Keratinocyte (primary cell): Measurements from ENCODE around the gene DPF3. TPM values are rescaled to one million over a fixed set of nuclear protein-coding genes. Genes with fewer than 3 reads are reported as not detected.

Experiments
- DNase-seq: peaks from one replicate; pipeline ENCODE4 v3.0.0-alpha.2; 2011; ENCODE audit warnings: low read depth, missing footprints, low spot score
- FAIRE-seq: peaks from 2 replicates; lab custom pipeline; 2011; peaks lifted over from hg19 to GRCh38; lab: Jason Lieb, UNC
- H2AFZ ChIP-seq: 2 replicates; pipeline ENCODE4 v1.6.0; 2012; ENCODE audit warnings: low read length, control low read depth, inconsistent platforms; ENCODE audit not compliant: control insufficient read depth
- H3K27ac ChIP-seq: 2 replicates; pipeline ENCODE4 v1.5.1; 2011; ENCODE audit warnings: low read length; ENCODE audit not compliant: control insufficient read depth, insufficient read depth
- H3K27me3 ChIP-seq: 3 replicates; pipeline ENCODE4 v1.6.0; 2011; ENCODE audit warnings: low read length; ENCODE audit not compliant: control insufficient read depth, insufficient read depth; ENCODE audit errors: extremely low read depth
- H3K36me3 ChIP-seq, 2 experiments: 2 replicates in 1 of 2; 3 replicates in 1 of 2; pipeline ENCODE4 v1.5.1; 2011; ENCODE audit warnings: low read length in 2 of 2, mild to moderate bottlenecking in 1 of 2; ENCODE audit not compliant: control insufficient read depth in 2 of 2, insufficient read depth in 2 of 2; ENCODE audit errors: extremely low read depth in 1 of 2
- H3K4me1 ChIP-seq: 3 replicates; pipeline ENCODE4 v1.5.1; 2011; ENCODE audit warnings: low read length; ENCODE audit not compliant: control insufficient read depth, insufficient read depth; ENCODE audit errors: extremely low read depth
- H3K4me2 ChIP-seq: 3 replicates; pipeline ENCODE4 v1.6.0; 2011; ENCODE audit warnings: low read depth, low read length; ENCODE audit not compliant: control insufficient read depth, insufficient read depth; ENCODE audit errors: extremely low read depth
- H3K4me3 ChIP-seq, 3 experiments: fragments of 200-600 bp in 1 of 3; sonication (generic) in 1 of 3; 2 replicates in 2 of 3; 3 replicates in 1 of 3; pipeline ENCODE4 v1.5.1; 2011 to 2016; ENCODE audit warnings: low read length in 3 of 3, mild to moderate bottlenecking in 3 of 3, control low read depth in 2 of 3, inconsistent platforms in 1 of 3, low read depth in 1 of 3, mixed read lengths in 1 of 3, mixed run types in 1 of 3, moderate library complexity in 1 of 3; ENCODE audit not compliant: control insufficient read depth in 2 of 3, insufficient read depth in 2 of 3; ENCODE audit errors: extremely low read depth in 1 of 3
- H3K79me2 ChIP-seq: 2 replicates; pipeline ENCODE4 v1.6.0; 2012; ENCODE audit warnings: low read length; ENCODE audit not compliant: control insufficient read depth, insufficient read depth
- H3K9ac ChIP-seq: 3 replicates; pipeline ENCODE4 v1.6.0; 2011; ENCODE audit warnings: low read length; ENCODE audit not compliant: control insufficient read depth, insufficient read depth; ENCODE audit errors: extremely low read depth
- H3K9me1 ChIP-seq: 3 replicates; pipeline ENCODE4 v1.6.0; 2011; ENCODE audit warnings: low read length; ENCODE audit not compliant: control insufficient read depth, insufficient read depth; ENCODE audit errors: extremely low read depth
- H3K9me3 ChIP-seq: 2 replicates; pipeline ENCODE4 v1.5.1; 2012; ENCODE audit warnings: low read depth, low read length; ENCODE audit not compliant: control insufficient read depth
- H4K20me1 ChIP-seq: 3 replicates; pipeline ENCODE4 v1.6.0; 2011; ENCODE audit warnings: low read length; ENCODE audit not compliant: control insufficient read depth, insufficient read depth; ENCODE audit errors: extremely low read depth
- CTCF ChIP-seq, 3 experiments: IDR thresholded peaks in 1 of 3; conservative IDR thresholded peaks in 1 of 3; optimal IDR thresholded peaks in 1 of 3; 2 replicates in 2 of 3; 3 replicates in 1 of 3; pipeline versions ENCODE3 to v1.5.1; 2011; ENCODE audit warnings: low read length in 3 of 3, mild to moderate bottlenecking in 3 of 3, moderate library complexity in 2 of 3, control low read depth in 1 of 3, inconsistent platforms in 1 of 3; ENCODE audit not compliant: insufficient read depth in 2 of 3; ENCODE audit errors: extremely low read depth in 1 of 3
- EZH2 ChIP-seq: IDR thresholded peaks from one replicate; pipeline ENCODE4 v1.6.1; 2012; ENCODE audit warnings: inconsistent platforms, mild to moderate bottlenecking, low read length, moderate library complexity
- dilution Hi-C: fragments of 300-500 bp; cut with MboI; formaldehyde crosslinking; loops from one replicate; pipeline ENCODE4 v1.7.0; 2020; ENCODE audit warnings: low sequenced_read_pairs; ENCODE audit not compliant: extremely low pct_ligation_motif_present
- polyA plus RNA-seq, 5 experiments: library from polyadenylated mRNA; depleted of rRNA in 3 of 5; stranded (reverse) in 3 of 5; stranded (forward) in 1 of 5; unstranded in 1 of 5; fragments of >200 nt; gene quantifications; 1 replicate in 1 of 5; 2 replicates in 3 of 5; 3 replicates in 1 of 5; pipeline versions ENCODE4 v1.2.1 to v1.2.3, GENCODE V29; 2011 to 2012; ENCODE audit warnings: missing spikeins in 2 of 5, low read depth in 1 of 5, low replicate concordance in 1 of 5

Gene DPF3
- polyA plus RNA-seq, 1 donor (not counting 4 experiments of a cell fraction or from before 2014, with no cell fraction given): 1.1 TPM

GRCh38 chr14:72850360-72850759 is 43.5 kb downstream of the DPF3 start:
- dilution Hi-C loops: no loop called here
- Histone ChIP-seq H3K27ac (no peak overlapping the region), H3K79me2 (no peaks in the 10 kb centered on the region), H3K27me3 (no peaks in the 10 kb centered on the region), H3K9ac (no peak overlapping the region), H3K9me3 (no peaks in the 10 kb centered on the region), H4K20me1 (no peaks in the 10 kb centered on the region), H3K4me3 (no peak overlapping the region), H3K4me2 (no peak overlapping the region), H3K36me3 (no peaks in the 10 kb centered on the region), H2AFZ (no peak overlapping the region), H3K4me1 (no peaks in the 10 kb centered on the region), H3K9me1 (no peaks in the 10 kb centered on the region)
- no peak for DNase-seq
- no peak for FAIRE-seq
- TF ChIP-seq EZH2 (no peak), CTCF (optimal IDR thresholded peaks at IDR 0.05 in 1 of 3, IDR thresholded peaks at IDR 0.05 in 1 of 3, conservative IDR thresholded peaks at IDR 0.05 in 1 of 3; ENCODE audit: extremely low read depth in 1 of 3, insufficient read depth in 2 of 3, low read length in 3 of 3) (no peak)

DNA sequence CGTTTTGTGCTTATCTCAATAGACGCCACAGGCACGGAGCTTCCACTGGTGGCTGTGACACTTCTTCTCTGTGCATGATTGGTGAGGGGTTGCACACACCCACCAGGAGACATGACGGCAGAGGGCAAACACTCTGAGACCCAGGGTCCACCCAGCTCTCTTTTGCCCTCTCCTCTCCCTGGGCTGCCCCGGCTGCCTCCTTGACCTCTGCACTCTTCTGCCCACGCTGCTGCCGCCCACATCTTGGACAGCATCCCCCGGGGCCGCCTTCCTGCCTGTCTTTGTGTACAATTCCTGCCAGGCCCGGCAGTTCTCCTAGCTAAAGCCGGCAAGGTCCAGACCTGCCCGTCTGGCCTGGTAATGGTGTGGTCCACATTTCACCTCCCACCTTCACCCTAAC is 44.7 kb downstream of the DPF3 start:
- Histone ChIP-seq H3K9me1 (no peaks in the 10 kb centered on the region), H3K36me3 (no peaks in the 10 kb centered on the region), H3K79me2 (no peaks in the 10 kb centered on the region), H3K9me3 (no peaks in the 10 kb centered on the region), H3K9ac (no peak overlapping the region), H3K4me3 (no peak overlapping the region), H3K27me3 (peaks cover 7% of the 10 kb centered on the region), H3K4me2 (no peak overlapping the region), H3K27ac (no peak overlapping the region), H4K20me1 (no peaks in the 10 kb centered on the region), H2AFZ (no peak overlapping the region), H3K4me1 (no peaks in the 10 kb centered on the region)
- dilution Hi-C loops: no loop called here
- FAIRE-seq: no peak
- TF ChIP-seq CTCF (optimal IDR thresholded peaks at IDR 0.05 in 1 of 3, IDR thresholded peaks at IDR 0.05 in 1 of 3, conservative IDR thresholded peaks at IDR 0.05 in 1 of 3; ENCODE audit: extremely low read depth in 1 of 3, insufficient read depth in 2 of 3, low read length in 3 of 3) (no peak), EZH2 (no peak)
- DNase-seq: no peak
